Ramos (cell line): Measurements from ENCODE around the gene SDR42E1.

Experiments
- in situ Hi-C: fragments of 300-500 bp; cut with MboI; formaldehyde crosslinking; loops from one replicate; pipeline ENCODE4 v1.14.3; 2022; ENCODE audit warnings: low sequenced_read_pairs; ENCODE audit not compliant: unreplicated experiment

SDR42E1 gene

DNA sequence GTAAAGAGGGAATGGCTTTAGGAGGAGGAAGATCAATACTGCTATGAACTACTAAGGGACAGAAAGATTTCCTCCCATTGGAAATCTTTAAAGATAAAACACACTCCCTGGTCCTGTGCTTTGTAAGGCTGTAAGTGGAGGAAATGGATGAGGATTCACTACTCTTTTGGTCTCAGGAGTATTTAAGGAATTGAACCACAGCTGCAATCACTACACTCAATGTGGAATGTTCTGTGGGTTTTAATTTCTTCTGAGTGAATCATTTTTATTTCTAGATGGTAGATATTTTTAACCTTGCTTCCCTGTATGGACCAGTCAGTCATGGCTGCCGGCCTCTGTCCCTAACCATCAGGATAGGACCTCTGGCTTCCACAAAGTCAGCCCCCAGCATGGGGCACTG, 65.6 kb downstream of the SDR42E1 start:
- in situ Hi-C loops = no loop called here

DNA sequence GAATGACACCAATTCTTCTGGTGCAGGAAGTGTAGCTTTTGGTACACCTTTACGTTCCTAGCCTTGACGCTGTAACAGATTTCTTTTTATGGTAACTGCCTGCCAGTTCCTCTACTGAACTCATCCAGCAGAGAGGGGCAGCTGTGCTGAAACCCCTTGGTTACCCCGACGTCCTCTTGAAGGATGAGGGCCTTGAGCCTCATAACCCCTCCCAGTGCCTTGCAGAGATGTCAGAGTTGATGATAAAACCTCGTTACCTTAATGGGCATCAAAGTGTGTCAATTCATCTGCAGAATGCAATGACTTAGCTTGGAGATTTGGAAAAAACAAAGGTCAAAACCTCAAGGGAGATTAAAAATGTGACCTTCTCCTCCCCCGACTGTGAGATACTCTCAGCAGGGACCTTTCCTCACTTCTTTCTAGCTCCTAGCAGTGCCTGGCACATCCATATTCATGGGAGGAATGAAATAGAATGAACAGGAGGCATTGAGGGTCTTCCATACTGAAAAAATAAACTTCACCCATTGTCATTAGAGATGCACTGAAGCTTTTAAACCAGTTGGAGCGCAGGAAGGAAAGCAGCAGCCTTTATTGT, 69.2 kb downstream of the SDR42E1 start:
- in situ Hi-C loops = no loop called here

DNA sequence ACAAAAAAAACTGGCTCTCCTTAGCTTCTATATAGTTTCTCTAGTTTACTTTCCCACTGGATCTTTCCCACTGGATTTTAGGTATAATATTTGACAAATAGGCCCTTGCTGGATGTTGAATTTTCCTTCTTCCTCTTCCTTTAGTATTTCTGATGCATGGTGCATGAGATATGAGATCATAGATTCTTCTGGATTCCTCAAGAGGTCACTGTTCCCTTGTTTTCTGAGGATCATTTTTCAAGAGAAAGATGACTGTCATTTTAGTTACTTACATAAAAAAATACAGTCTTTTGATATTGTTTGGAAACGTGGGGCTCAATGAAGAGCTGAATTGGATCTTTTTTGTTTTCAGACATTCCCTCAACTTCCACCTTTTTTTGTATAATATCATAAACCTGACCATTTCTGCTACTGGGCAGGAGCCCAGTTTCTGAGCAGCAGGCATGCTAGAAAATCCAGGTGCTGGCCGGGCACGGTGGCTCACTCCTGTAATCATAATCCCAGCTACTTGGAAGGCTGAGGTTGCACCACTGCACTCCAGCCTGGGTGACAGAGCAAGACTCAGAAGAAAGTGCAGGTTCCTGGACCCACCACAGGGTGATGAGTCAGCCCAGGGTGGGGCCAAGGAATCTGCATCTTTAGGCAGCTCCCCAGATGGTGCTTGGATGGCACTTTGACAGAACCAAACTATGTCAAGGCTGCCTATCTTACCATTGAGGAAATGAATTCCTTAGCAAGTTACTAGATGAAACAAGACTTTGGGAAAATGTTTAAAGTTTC, 70.3 kb downstream of the SDR42E1 start:
- in situ Hi-C loops = no loop called here

DNA sequence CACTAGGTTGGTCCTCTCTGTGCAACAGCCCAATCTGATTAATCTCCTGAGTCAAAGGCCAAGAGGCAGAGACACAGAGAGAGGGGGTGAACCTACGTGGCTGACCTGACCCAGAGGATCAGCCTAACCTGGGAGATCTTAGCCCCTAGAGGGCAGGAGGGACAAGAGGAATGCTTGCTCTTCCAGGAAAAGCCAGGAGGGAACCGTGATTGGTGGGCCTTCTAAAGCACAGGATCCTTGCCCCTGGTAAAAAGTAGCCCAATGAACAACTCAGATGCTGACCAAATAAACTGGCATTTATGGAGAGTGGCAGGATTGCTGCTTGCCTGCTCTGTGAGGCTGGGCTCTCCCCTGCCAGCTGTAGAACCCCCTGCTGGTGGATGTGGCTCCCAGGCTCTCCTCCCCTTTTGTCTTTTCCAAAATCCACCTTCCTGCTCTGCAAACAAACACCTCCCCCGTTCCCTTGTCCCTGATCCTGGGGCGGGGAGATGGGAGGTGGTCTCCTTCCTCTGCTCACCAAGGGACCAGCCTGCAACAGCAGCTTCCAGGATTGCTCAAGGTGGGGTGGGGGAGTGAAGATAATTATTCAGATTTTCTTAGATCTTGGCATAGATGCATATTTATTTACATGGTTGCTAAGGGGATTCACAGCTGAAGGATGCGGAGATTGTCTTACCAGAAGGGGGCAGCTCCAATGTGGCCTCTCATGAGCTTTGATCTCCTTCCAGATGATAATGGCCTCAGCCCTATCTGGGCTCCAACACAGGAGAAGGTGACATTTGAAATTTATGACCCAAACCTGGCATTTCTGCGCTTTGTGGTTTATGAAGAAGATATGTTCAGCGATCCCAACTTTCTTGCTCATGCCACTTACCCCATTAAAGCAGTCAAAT, 71.9 kb downstream of the SDR42E1 start:
- in situ Hi-C loops = no loop called here
